ENCODE results near the gene GLT6D1.

DNA sequence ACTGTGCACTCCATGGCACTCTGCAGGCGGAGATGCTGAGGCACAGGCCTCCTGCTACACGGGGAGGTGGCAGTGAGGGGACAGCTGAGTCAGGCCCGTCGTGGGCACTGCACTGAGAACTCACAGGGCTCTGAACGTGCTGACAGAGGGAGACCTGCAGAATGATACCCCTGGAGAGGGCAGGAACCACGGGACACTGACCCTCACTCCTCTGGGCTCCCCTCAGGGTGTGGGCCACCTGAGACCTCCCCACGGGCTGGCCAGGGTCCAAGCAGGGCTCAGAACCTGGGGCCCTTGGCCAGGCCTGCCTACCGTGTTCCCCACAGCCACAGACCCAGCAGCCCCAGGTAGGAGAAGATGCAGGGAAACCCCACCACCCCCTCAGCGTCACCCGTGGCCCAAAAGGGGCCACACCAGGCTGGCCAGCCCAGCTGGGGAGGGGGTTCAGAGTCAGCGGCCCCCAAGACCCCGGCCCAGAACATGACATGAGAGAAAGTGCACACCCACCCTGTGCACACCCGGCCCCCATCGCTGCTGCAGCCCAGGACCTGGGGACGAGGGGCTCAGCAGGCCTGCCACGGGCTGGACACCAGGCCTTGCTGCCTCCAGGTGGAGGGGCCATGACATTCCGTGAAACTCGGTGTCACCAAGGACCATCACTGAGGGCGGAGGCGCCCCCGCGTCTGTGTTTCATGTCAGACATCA, 30.9 kb downstream of the GLT6D1 start:
- TF ChIP-seq, protein P1, sequence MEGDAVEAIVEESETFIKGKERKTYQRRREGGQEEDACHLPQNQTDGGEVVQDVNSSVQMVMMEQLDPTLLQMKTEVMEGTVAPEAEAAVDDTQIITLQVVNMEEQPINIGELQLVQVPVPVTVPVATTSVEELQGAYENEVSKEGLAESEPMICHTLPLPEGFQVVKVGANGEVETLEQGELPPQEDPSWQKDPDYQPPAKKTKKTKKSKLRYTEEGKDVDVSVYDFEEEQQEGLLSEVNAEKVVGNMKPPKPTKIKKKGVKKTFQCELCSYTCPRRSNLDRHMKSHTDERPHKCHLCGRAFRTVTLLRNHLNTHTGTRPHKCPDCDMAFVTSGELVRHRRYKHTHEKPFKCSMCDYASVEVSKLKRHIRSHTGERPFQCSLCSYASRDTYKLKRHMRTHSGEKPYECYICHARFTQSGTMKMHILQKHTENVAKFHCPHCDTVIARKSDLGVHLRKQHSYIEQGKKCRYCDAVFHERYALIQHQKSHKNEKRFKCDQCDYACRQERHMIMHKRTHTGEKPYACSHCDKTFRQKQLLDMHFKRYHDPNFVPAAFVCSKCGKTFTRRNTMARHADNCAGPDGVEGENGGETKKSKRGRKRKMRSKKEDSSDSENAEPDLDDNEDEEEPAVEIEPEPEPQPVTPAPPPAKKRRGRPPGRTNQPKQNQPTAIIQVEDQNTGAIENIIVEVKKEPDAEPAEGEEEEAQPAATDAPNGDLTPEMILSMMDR (IDR thresholded peaks at IDR 0.05) = no peak
- TF ChIP-seq POLR2A (IDR thresholded peaks at IDR 0.05) = no peak
- no peak for TF ChIP-seq EP300 (IDR thresholded peaks at IDR 0.05)
